GM18868 (cell line): Measurements from ENCODE around the gene DNAH9.
"Not testable (repeated sequence)": the region's sequence is repeated elsewhere in the genome, so short reads cannot be mapped to it uniquely, and the experiment has no call there.

Source experiments
- ATAC-seq: cut with Tn5 transposase; IDR thresholded peaks from one replicate; pipeline ENCODE4 v1.9.1; 2021; ENCODE audit warnings: mild to moderate bottlenecking, moderate library complexity; ENCODE audit not compliant: unreplicated experiment

DNAH9 gene

GRCh38 chr17:11898526-11899235 is 300.4 kb downstream of the DNAH9 start:
- ATAC-seq, result no peak

DNA sequence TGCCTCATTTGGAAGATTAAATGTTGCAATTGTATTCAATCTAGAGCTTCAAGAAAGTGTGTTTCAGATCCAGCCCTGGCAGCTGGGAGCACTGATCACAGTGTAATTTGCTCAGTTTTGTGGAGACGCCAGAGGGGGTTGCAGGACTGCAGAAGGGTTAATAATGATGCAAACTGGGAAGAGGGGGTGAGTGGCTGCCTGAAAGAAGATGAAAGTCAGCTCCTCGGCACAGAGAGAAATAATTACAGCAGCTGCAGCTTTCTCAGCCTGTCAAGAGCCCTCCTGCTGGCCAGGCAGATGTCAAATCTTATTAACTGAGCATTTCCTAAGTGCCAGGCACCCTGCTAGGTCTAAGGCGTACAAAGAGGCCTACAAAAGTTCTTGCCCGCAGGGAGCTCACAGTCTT is 301.3 kb downstream of the DNAH9 start:
- no peak for ATAC-seq

GRCh38 chr17:11900041-11900476 is 301.8 kb downstream of the DNAH9 start:
- ATAC-seq, result no peak

DNA sequence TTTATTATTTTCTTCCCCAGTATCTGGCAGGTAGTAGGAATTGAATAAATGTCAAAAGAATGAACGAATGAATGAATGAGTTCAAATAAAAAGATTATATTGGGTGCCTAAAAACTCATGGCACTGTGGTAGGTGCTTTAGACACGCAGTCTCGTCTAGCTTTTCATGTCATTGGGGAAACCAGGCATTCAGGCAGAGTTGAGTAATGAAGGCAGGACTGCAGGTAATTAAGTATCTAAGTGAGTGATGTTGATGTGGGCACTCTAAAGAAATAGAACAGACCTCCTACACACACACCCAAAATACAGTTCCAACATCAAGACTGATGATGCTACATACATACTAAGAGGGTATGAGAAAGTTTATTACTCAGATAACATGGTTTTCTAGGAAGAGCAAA is 302.4 kb downstream of the DNAH9 start:
- ATAC-seq, result no peak

GRCh38 chr17:11901931-11902330 is 303.7 kb downstream of the DNAH9 start:
- ATAC-seq, result no peak

GRCh38 chr17:11908711-11909146 is 310.5 kb downstream of the DNAH9 start:
- no peak for ATAC-seq

GRCh38 chr17:11909348-11909747 is 311.1 kb downstream of the DNAH9 start:
- ATAC-seq, result no peak

- no peak for ATAC-seq
Observed at GRCh38 chr17:11916091-11916490, 317.8 kb downstream of the DNAH9 start.

- no peak for ATAC-seq
Observed at GRCh38 chr17:11917415-11917814, 319.1 kb downstream of the DNAH9 start.

DNA sequence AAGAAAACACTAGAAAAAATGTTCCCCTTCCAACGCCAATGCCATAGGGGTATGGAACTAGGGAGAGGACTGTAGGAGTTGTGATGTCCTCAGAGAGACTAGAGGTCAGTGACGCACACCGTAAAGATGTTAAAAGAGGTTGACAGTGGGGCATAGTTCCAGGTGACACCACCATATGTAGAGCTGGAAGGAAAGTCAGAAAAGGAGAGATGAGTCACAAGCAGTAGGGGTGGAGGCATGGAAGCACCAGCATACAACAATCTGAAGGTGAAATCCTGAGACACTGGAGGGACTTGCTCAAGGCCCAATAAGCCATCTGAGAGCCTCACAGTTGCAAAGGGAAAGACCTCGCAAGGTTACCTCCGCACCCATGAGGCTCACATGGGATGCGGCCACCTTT is 323.0 kb downstream of the DNAH9 start:
- no peak for ATAC-seq

GRCh38 chr17:11922638-11923037 is 324.4 kb downstream of the DNAH9 start:
- ATAC-seq, result no peak

DNA sequence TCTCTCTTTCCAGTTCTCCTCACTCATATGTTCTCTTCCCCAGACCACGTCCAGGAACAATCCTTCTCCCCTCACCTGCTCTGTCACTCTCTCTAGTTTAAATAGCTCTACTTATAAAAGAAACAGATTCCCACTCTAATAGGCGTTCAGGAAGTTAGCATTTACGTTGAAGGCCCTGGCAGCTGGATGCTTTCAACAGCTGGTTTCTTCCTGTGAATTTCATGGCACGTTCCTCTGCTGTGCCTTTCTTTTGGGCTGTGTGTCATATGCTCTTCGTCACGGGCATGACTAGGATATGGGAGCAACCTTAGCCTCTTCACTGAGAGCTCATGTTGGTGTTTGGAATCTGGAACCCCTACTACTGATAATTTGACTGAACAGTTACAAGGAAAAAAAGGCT is 325.8 kb downstream of the DNAH9 start:
- ATAC-seq, result no peak

DNA sequence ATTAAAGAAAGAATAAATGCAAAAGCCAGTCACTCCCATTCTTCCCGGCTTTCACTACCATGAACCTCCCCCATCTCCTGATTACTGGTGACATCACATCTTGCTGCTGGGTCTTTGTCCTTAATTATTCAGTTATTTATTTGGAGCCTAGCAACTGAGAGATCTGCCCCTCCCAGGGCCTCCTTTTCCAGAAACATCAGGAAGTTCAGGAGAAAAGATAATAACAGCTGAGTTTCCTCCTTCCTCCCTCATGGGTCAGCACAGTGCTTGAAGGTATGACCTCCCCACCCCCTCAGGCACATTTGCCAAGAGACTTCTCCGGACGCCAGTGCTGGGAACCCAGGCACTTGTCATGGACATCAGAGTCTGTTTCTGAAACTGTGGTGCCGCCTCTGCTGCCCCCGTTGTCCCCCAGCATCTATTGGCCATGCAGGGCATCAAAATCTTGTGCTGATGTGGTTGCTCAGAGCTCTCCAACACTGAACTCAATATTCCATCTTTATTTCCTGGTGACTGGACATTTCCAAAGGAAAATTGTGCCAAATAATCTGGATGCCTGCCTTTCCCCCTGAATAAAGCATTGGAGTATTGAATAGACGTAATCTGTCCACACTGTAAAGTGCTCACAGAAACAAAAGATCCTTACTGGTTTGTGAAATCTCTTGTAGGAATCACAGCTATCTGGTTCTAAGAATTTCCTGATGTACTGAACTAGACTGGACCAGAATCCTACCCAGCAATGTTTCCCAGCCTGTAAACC is 327.2 kb downstream of the DNAH9 start:
- ATAC-seq, result no peak

- no peak for ATAC-seq
Observed at GRCh38 chr17:11928436-11928835, 330.2 kb downstream of the DNAH9 start.

- ATAC-seq, result no peak
Observed at GRCh38 chr17:11932337-11932898, 334.1 kb downstream of the DNAH9 start.

GRCh38 chr17:11935734-11936406 is 337.6 kb downstream of the DNAH9 start:
- no peak for ATAC-seq

- no peak for ATAC-seq
Observed at GRCh38 chr17:11940904-11941303, 342.6 kb downstream of the DNAH9 start.

DNA sequence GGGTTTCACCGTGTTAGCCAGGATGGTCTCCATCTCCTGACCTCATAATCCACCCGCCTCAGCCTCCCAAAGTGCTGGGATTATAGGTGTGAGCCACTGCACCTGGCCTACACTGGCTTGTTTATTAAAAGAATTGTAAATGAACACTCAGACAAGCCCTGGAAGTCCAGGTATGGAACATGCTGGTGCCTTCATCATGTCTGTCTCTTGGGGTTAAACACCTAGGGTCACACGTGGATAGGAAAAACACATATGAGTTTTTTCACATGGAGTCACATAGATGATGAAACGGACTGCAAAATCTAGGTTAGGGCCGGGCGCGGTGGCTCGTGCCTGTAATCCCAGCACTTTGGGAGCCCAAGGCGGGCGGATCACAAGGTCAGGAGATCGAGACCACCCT is 344.8 kb downstream of the DNAH9 start:
- not testable (repeated sequence) for ATAC-seq

DNA sequence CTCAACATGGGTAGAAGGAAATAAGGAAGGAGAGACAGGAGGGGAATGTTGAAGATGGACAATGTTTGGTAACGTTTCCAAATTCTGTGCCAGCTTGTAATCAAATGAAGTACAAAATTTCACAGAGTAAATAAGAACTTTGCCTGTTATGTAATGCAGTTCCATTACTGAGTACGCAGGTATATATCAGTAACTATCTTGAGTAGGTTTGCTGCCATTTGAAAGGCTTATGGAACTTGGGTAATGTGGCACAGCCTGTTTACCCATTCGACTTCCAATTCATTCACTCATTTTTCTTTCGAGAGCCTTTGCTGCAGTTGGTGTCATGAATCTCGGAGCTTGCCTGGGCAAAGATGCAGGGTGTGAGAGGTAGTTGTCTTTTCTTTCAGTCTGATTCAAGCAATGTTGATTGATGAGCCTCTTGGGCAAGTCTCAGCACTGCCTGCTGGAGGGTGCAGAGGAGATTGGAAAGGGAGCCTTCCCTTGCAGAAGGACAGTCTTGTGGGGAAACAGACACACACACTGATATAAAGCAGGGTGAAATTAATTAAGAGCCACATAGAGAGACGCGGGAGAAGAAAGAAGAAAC is 345.6 kb downstream of the DNAH9 start:
- ATAC-seq, result no peak

GRCh38 chr17:11944587-11944986 is 346.3 kb downstream of the DNAH9 start:
- ATAC-seq, result no peak

GRCh38 chr17:11948789-11949188 is 350.5 kb downstream of the DNAH9 start:
- no peak for ATAC-seq
